A549 (cell line): ENCODE results near the gene GATAD1. TPM values are rescaled to one million over a fixed set of nuclear protein-coding genes. Genes with fewer than 3 reads are reported as not detected.

Experiments
- ATAC-seq, 2 experiments: fragments of 200-7000 bp in 1 of 2; fragments of >200 bp in 1 of 2; cut with Nextera tagmentation in 1 of 2; cut with Tn5 transposase in 1 of 2; 3 replicates each; pipeline versions ENCODE4 v1.8.0 to v1.9.1; 2018 to 2020; ENCODE audit warnings: mild to moderate bottlenecking in 1 of 2, moderate library complexity in 1 of 2
- CTCF ChIA-PET: fragments of 300-600 bp; sonication (Branson Sonifier 250); formaldehyde crosslinking; extraction: SDS; loops from one replicate; lab custom pipeline; 2021; ENCODE audit warnings: antibody characterized with exemption, inconsistent platforms; lab: Yijun Ruan, JAX
- POLR2A ChIA-PET: fragments of 350-600 bp; formaldehyde crosslinking; extraction: SDS; loops from one replicate; lab custom pipeline; 2021; ENCODE audit warnings: antibody characterized with exemption, inconsistent platforms; lab: Yijun Ruan, JAX
- DNase-seq, 2 experiments: peaks; one replicate each; pipeline versions ENCODE4 v3.0.0 to v3.0.0-alpha.2; 2011 to 2016; ENCODE audit warnings: low read depth in 1 of 2, low spot score in 1 of 2
- FAIRE-seq: peaks from 2 replicates; lab custom pipeline; 2011; peaks lifted over from hg19 to GRCh38; lab: Jason Lieb, UNC
- H3K27ac ChIP-seq, 2 experiments: fragments of >200 bp; sonication (Bioruptor Twin); formaldehyde crosslinking; 3 replicates each; pipeline ENCODE4 v1.5.1; 2016 to 2017
- H3K4me1 ChIP-seq: fragments of >200 bp; sonication (Bioruptor Twin); formaldehyde crosslinking; 3 replicates; pipeline ENCODE4 v1.6.1; 2016
- H3K4me2 ChIP-seq: fragments of >200 bp; sonication (Bioruptor Twin); formaldehyde crosslinking; 3 replicates; pipeline ENCODE4 v1.6.1; 2016
- H3K4me3 ChIP-seq: fragments of >200 bp; sonication (Bioruptor Twin); formaldehyde crosslinking; 3 replicates; pipeline ENCODE4 v1.5.1; 2016
- H3K9me3 ChIP-seq: fragments of >200 bp; sonication (Bioruptor Twin); formaldehyde crosslinking; 3 replicates; pipeline ENCODE4 v1.6.1; 2016
- BHLHE40 ChIP-seq: IDR thresholded peaks from 2 replicates; pipeline ENCODE4 v1.6.1; 2012; ENCODE audit warnings: low read depth, low read length, inconsistent platforms
- CBX8 ChIP-seq: fragments of 200-600 bp; sonication (generic); IDR thresholded peaks from 2 replicates; pipeline ENCODE4 v1.6.1; 2016
- EHF ChIP-seq: fragments of 250-450 bp; sonication (Bioruptor Pico); IDR thresholded peaks from 2 replicates; pipeline ENCODE4 v1.5.0; 2020; ENCODE audit warnings: mild to moderate bottlenecking
- FOSB ChIP-seq: fragments of 250-450 bp; sonication (Bioruptor Pico); IDR thresholded peaks from 2 replicates; pipeline ENCODE4 v1.5.0; 2020; ENCODE audit warnings: mild to moderate bottlenecking, moderate library complexity
- HOXA7 ChIP-seq: fragments of 250-450 bp; sonication (Bioruptor Pico); IDR thresholded peaks from 2 replicates; pipeline ENCODE4 v1.5.0; 2020; ENCODE audit warnings: mild to moderate bottlenecking, moderate library complexity
- JUNB ChIP-seq: fragments of >200 bp; sonication (Bioruptor Twin); formaldehyde crosslinking; IDR thresholded peaks from 2 replicates; pipeline ENCODE4 v1.6.1; 2016
- KDM5A ChIP-seq: fragments of 200-600 bp; sonication (generic); IDR thresholded peaks from 2 replicates; pipeline ENCODE4 v1.6.1; 2016; ENCODE audit warnings: antibody characterized with exemption, mild to moderate bottlenecking
- MAFK ChIP-seq: fragments of 450-650 bp; IDR thresholded peaks from 2 replicates; pipeline ENCODE4 v1.6.1; 2014; ENCODE audit not compliant: partially characterized antibody
- MAZ ChIP-seq: fragments of 150-350 bp; IDR thresholded peaks from 2 replicates; pipeline ENCODE4 v1.6.1; 2014; ENCODE audit warnings: antibody characterized with exemption, low read depth, low read length, borderline replicate concordance
- NFE2L2 ChIP-seq: fragments of 150-350 bp; conservative IDR thresholded peaks from 2 replicates; pipeline ENCODE4 v1.6.1; 2014; ENCODE audit warnings: low read length
- POLR2A ChIP-seq: IDR thresholded peaks from 2 replicates; pipeline ENCODE4 v1.6.1; 2012; ENCODE audit warnings: mild to moderate bottlenecking, low read length
- RARB ChIP-seq: fragments of 250-450 bp; sonication (Bioruptor Pico); IDR thresholded peaks from 2 replicates; pipeline ENCODE4 v1.8.0; 2021; ENCODE audit warnings: mild to moderate bottlenecking, moderate library complexity
- RFX5 ChIP-seq: fragments of 450-650 bp; IDR thresholded peaks from 2 replicates; pipeline ENCODE4 v1.7.1; 2014; ENCODE audit warnings: antibody characterized with exemption, mild to moderate bottlenecking, moderate library complexity
- SMC3 ChIP-seq: fragments of >200 bp; sonication (Bioruptor Twin); formaldehyde crosslinking; IDR thresholded peaks from 3 replicates; pipeline ENCODE4 v1.6.1; 2018; ENCODE audit warnings: inconsistent platforms
- SREBF2 ChIP-seq: fragments of 450-650 bp; IDR thresholded peaks from 2 replicates; pipeline ENCODE4 v1.6.1; 2014; ENCODE audit warnings: mild to moderate bottlenecking, moderate library complexity
- TP53 ChIP-seq: fragments of 250-450 bp; sonication (Bioruptor Pico); IDR thresholded peaks from 2 replicates; pipeline ENCODE4 v1.5.0; 2021; ENCODE audit warnings: mild to moderate bottlenecking, moderate library complexity
- ZSCAN20 ChIP-seq: fragments of 250-450 bp; sonication (Bioruptor Pico); IDR thresholded peaks from 2 replicates; pipeline ENCODE4 v1.8.0; 2022; ENCODE audit warnings: mild to moderate bottlenecking, moderate library complexity
- WGBS: methylation state at CpG from one replicate; pipeline ENCODE4 v1.1.6; 2017; ENCODE audit errors: missing lambda C conversion rate; 5-methylcytosine and 5-hydroxymethylcytosine counted together
- polyA plus RNA-seq, 4 experiments: library from polyadenylated mRNA; depleted of rRNA in 3 of 4; stranded (reverse); fragments of >200 nt; fragmentation: RNase III in 1 of 4; extraction: RNeasy Plus Mini Kit Qiagen cat#74134 plus additional on column Dnase treatment in 1 of 4; gene quantifications; 2 replicates in 3 of 4; 3 replicates in 1 of 4; pipeline ENCODE4 v1.2.3, GENCODE V29; 2011 to 2017
- TF ChIP-seq, protein P1 (sequence below): fragments of >200 bp; sonication (Bioruptor Twin); formaldehyde crosslinking; IDR thresholded peaks from 2 replicates; pipeline ENCODE4 v1.6.1; 2016
- TF ChIP-seq, protein P2 (sequence below): IDR thresholded peaks from 2 replicates; pipeline ENCODE4 v1.6.1; 2012; ENCODE audit warnings: low read depth, borderline replicate concordance
- TF ChIP-seq, protein P3 (sequence below): IDR thresholded peaks from 2 replicates; pipeline ENCODE4 v1.6.1; 2012
- TF ChIP-seq, protein P4 (sequence below): fragments of 200-600 bp; sonication (generic); IDR thresholded peaks from 2 replicates; pipeline ENCODE4 v1.6.1; 2016; ENCODE audit warnings: antibody characterized with exemption, mild to moderate bottlenecking, moderate library complexity
- TF ChIP-seq, protein P5 (sequence below): fragments of >200 bp; sonication (Bioruptor Twin); formaldehyde crosslinking; IDR thresholded peaks from 3 replicates; pipeline ENCODE4 v1.5.1; 2016

The GATAD1 gene
- polyA plus RNA-seq, 2 of the 4 experiments (the other 2 are of a cell fraction) = 20.8 to 35.7 TPM

DNA sequence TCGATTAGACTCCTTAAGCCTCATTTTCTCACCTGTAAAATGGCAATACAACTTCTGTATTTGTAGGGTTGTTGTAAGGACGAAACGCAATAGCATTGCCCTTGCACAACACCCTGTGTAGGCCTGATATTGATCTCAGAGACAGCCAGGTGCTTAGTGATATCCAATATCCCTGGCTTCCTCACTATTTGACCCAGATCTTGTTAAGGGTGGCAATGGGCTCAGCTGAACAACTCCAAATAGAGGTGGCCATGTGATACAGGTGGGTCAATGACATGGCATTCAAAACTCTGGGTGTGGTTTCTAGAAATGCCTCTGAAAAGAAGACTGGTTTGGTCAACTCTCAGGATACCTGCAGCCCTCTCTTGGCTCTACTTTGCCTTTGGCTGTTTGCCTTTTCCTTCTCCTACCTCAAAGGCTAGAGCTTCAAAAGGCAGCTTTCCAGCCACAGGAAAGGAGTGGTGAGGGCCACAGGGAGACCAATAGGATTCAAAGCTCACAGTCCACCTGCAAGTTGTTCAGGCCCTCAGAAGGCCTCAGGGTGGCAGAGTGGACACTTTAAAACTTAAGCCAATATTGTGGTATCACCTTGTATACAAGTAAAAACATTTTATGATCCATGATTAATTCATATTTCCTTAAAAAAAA, 14.9 kb upstream of the GATAD1 start:
- H3K27ac ChIP-seq = no peak overlapping the region
- no peaks in the 10 kb centered on the region for H3K9me3 ChIP-seq
- CTCF ChIA-PET = interaction anchor here (1.9 kb wide), 1 partner anchor 14 kb away, joined by 9 read pairs; the partner anchor contains the start of gene GATAD1
- FAIRE-seq (no peak), DNase-seq (no peak), ATAC-seq (no peak)
- no peaks in the 10 kb centered on the region for H3K4me1 ChIP-seq
- TF ChIP-seq BHLHE40 (no peak), RFX5 (no peak), KDM5A (no peak), ZSCAN20 (CRISPR knock-in tag) (no peak), NFE2L2 (no peak), POLR2A (no peak), FOSB (CRISPR knock-in tag) (no peak), CBX8 (no peak), JUNB (no peak)
- TF ChIP-seq, protein P1, sequence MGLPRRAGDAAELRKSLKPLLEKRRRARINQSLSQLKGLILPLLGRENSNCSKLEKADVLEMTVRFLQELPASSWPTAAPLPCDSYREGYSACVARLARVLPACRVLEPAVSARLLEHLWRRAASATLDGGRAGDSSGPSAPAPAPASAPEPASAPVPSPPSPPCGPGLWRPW = no peak
- TF ChIP-seq, protein P2, sequence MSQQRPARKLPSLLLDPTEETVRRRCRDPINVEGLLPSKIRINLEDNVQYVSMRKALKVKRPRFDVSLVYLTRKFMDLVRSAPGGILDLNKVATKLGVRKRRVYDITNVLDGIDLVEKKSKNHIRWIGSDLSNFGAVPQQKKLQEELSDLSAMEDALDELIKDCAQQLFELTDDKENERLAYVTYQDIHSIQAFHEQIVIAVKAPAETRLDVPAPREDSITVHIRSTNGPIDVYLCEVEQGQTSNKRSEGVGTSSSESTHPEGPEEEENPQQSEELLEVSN = no peak
- TF ChIP-seq, protein P3, sequence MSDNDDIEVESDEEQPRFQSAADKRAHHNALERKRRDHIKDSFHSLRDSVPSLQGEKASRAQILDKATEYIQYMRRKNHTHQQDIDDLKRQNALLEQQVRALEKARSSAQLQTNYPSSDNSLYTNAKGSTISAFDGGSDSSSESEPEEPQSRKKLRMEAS = no peak
- WGBS = 68% methylated on average over 3 of the region's 3 CpGs
- no peak overlapping the region for H3K4me2 ChIP-seq
- POLR2A ChIA-PET = no interaction called here
- H3K4me3 ChIP-seq = no peak overlapping the region

DNA sequence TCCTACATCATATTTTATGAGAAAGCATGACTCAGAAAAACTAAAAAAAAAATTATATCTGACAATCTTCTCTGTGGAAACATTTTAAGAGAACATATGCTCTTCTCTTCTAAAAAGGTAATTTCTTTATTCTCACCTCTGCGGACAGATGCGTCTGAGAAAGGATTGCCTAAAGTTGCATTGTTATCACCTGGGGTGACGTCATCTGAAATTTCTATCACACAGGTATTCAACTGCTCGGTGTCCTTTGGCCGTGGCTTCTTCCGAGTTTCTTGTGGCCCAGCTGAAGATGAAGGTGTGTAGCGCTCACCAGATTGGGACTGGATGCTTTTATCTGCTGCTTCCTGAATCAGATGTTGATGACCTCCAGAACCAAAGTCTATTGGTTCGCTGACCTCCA, 14.3 kb upstream of the GATAD1 start:
- no peaks in the 10 kb centered on the region for H3K9me3 ChIP-seq
- H3K4me3 ChIP-seq = no peak overlapping the region
- no peak for DNase-seq
- no peak overlapping the region for H3K27ac ChIP-seq
- ChIA-PET POLR2A (no interaction called here), CTCF (interaction anchor here (0.5 to 2.4 kb wide), 3 partner anchors 7 to 493 kb away, joined by 3 to 9 read pairs (median 8); partner anchors contain the start of genes AKAP9 and GATAD1)
- no peak for FAIRE-seq
- WGBS = 86% methylated on average over 8 of the region's 8 CpGs
- ATAC-seq = no peak
- TF ChIP-seq, protein P4, sequence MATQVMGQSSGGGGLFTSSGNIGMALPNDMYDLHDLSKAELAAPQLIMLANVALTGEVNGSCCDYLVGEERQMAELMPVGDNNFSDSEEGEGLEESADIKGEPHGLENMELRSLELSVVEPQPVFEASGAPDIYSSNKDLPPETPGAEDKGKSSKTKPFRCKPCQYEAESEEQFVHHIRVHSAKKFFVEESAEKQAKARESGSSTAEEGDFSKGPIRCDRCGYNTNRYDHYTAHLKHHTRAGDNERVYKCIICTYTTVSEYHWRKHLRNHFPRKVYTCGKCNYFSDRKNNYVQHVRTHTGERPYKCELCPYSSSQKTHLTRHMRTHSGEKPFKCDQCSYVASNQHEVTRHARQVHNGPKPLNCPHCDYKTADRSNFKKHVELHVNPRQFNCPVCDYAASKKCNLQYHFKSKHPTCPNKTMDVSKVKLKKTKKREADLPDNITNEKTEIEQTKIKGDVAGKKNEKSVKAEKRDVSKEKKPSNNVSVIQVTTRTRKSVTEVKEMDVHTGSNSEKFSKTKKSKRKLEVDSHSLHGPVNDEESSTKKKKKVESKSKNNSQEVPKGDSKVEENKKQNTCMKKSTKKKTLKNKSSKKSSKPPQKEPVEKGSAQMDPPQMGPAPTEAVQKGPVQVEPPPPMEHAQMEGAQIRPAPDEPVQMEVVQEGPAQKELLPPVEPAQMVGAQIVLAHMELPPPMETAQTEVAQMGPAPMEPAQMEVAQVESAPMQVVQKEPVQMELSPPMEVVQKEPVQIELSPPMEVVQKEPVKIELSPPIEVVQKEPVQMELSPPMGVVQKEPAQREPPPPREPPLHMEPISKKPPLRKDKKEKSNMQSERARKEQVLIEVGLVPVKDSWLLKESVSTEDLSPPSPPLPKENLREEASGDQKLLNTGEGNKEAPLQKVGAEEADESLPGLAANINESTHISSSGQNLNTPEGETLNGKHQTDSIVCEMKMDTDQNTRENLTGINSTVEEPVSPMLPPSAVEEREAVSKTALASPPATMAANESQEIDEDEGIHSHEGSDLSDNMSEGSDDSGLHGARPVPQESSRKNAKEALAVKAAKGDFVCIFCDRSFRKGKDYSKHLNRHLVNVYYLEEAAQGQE = no peak
- TF ChIP-seq ZSCAN20 (CRISPR knock-in tag) (no peak), TP53 (CRISPR knock-in tag) (no peak), SMC3 (no peak), EHF (CRISPR knock-in tag) (no peak), SREBF2 (no peak), CBX8 (no peak), HOXA7 (CRISPR knock-in tag) (no peak), MAFK (no peak), RARB (CRISPR knock-in tag) (no peak), MAZ (no peak)
- TF ChIP-seq, protein P5, sequence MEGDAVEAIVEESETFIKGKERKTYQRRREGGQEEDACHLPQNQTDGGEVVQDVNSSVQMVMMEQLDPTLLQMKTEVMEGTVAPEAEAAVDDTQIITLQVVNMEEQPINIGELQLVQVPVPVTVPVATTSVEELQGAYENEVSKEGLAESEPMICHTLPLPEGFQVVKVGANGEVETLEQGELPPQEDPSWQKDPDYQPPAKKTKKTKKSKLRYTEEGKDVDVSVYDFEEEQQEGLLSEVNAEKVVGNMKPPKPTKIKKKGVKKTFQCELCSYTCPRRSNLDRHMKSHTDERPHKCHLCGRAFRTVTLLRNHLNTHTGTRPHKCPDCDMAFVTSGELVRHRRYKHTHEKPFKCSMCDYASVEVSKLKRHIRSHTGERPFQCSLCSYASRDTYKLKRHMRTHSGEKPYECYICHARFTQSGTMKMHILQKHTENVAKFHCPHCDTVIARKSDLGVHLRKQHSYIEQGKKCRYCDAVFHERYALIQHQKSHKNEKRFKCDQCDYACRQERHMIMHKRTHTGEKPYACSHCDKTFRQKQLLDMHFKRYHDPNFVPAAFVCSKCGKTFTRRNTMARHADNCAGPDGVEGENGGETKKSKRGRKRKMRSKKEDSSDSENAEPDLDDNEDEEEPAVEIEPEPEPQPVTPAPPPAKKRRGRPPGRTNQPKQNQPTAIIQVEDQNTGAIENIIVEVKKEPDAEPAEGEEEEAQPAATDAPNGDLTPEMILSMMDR = no peak
- TF ChIP-seq, protein P1 = no peak
- no peak overlapping the region for H3K4me2 ChIP-seq
- H3K4me1 ChIP-seq = no peaks in the 10 kb centered on the region
